ENCODE data around the gene NR2F6.

NR2F6 gene

GRCh38 chr19:17266589-17266974, 20.9 kb upstream of the NR2F6 start:
- Histone ChIP-seq H4K20me1 (ENCODE audit: insufficient read depth) (no peaks in the 10 kb centered on the region), H3K4me1 (ENCODE audit: low read depth, poor library complexity, severe bottlenecking) (peaks cover 14% of the 10 kb centered on the region), H3K36me3 (ENCODE audit: insufficient read depth) (no peaks in the 10 kb centered on the region), H3K4me2 (peak overlapping the region; percentile 43; the same call in 1 of the 2 replicates), H2AFZ (ENCODE audit: low read depth) (peak overlapping the region; percentile 32; the same call in 1 of the 2 replicates), H3K79me2 (ENCODE audit: insufficient read depth, low read depth) (peaks cover 6% of the 10 kb centered on the region; the same call in 1 of the 2 replicates), H3K27me3 (ENCODE audit: insufficient read depth, low read depth) (no peaks in the 10 kb centered on the region), H3K4me3 (IDR thresholded peaks at IDR 0.05; ENCODE audit: insufficient read depth, low read depth, low read length) (no peak overlapping the region), H3K27ac (no peak overlapping the region), H3K9ac (no peak overlapping the region)
- no peak for TF ChIP-seq CTCF (conservative IDR thresholded peaks at IDR 0.05; ENCODE audit: low read depth, low read length)

GRCh38 chr19:17266026-17266425, 20.3 kb upstream of the NR2F6 start:
- Histone ChIP-seq H3K36me3 (ENCODE audit: insufficient read depth) (no peaks in the 10 kb centered on the region), H3K79me2 (ENCODE audit: insufficient read depth, low read depth) (peaks cover 6% of the 10 kb centered on the region; the same call in 1 of the 2 replicates), H3K4me3 (IDR thresholded peaks at IDR 0.05; ENCODE audit: insufficient read depth, low read depth, low read length) (no peak overlapping the region), H3K27me3 (ENCODE audit: insufficient read depth, low read depth) (no peaks in the 10 kb centered on the region), H3K4me1 (ENCODE audit: low read depth, poor library complexity, severe bottlenecking) (peaks cover 14% of the 10 kb centered on the region), H3K4me2 (no peak overlapping the region), H3K9ac (no peak overlapping the region), H2AFZ (ENCODE audit: low read depth) (no peak overlapping the region), H4K20me1 (ENCODE audit: insufficient read depth) (no peaks in the 10 kb centered on the region), H3K27ac (no peak overlapping the region)
- no peak for TF ChIP-seq CTCF (conservative IDR thresholded peaks at IDR 0.05; ENCODE audit: low read depth, low read length)

- Histone ChIP-seq H3K27me3 (ENCODE audit: insufficient read depth, low read depth) (no peaks in the 10 kb centered on the region), H3K79me2 (ENCODE audit: insufficient read depth, low read depth) (peaks cover 6% of the 10 kb centered on the region; the same call in 1 of the 2 replicates), H2AFZ (ENCODE audit: low read depth) (no peak within 1 kb of the TSS), H4K20me1 (ENCODE audit: insufficient read depth) (no peaks in the 10 kb centered on the region), H3K4me3 (IDR thresholded peaks at IDR 0.05; ENCODE audit: insufficient read depth, low read depth, low read length) (no peak within 1 kb of the TSS), H3K36me3 (ENCODE audit: insufficient read depth) (no peaks in the 10 kb centered on the region), H3K27ac (no peak within 1 kb of the TSS), H3K4me1 (ENCODE audit: low read depth, poor library complexity, severe bottlenecking) (peaks cover 14% of the 10 kb centered on the region), H3K9ac (no peak within 1 kb of the TSS), H3K4me2 (no peak within 1 kb of the TSS)
- no peak for TF ChIP-seq CTCF (conservative IDR thresholded peaks at IDR 0.05; ENCODE audit: low read depth, low read length)
Measured at GRCh38 chr19:17264641-17264979, 18.9 kb upstream of the NR2F6 start, which contains the start of gene USHBP1. USHBP1 (minus strand) TSS chr19:17264745; CDS start chr19:17264299, 446 bp downstream.

GRCh38 chr19:17263712-17264640, 18.3 kb upstream of the NR2F6 start:
- Histone ChIP-seq H2AFZ (ENCODE audit: low read depth) (no peak overlapping the region), H4K20me1 (ENCODE audit: insufficient read depth) (no peaks in the 10 kb centered on the region), H3K27me3 (ENCODE audit: insufficient read depth, low read depth) (no peaks in the 10 kb centered on the region), H3K4me1 (ENCODE audit: low read depth, poor library complexity, severe bottlenecking) (peaks cover 14% of the 10 kb centered on the region), H3K79me2 (ENCODE audit: insufficient read depth, low read depth) (peaks cover 6% of the 10 kb centered on the region; the same call in 1 of the 2 replicates), H3K27ac (no peak overlapping the region), H3K4me3 (IDR thresholded peaks at IDR 0.05; ENCODE audit: insufficient read depth, low read depth, low read length) (no peak overlapping the region), H3K36me3 (ENCODE audit: insufficient read depth) (no peaks in the 10 kb centered on the region), H3K4me2 (no peak overlapping the region), H3K9ac (no peak overlapping the region)
- no peak for TF ChIP-seq CTCF (conservative IDR thresholded peaks at IDR 0.05; ENCODE audit: low read depth, low read length)

Measured in KMS-11 (cell line).